H1 (cell line): ENCODE measurements around the gene SOHLH1.

Experiments
- CEBPB ChIP-seq: IDR thresholded peaks from 2 replicates; pipeline ENCODE4 v1.6.1; 2012; ENCODE audit warnings: low read depth, low read length
- CTCF ChIP-seq, 3 experiments: IDR thresholded peaks; 1 replicate in 2 of 3; 2 replicates in 1 of 3; pipeline versions ENCODE4 v1.5.1 to v1.6.1; 2011; ENCODE audit warnings: low read length in 3 of 3, mild to moderate bottlenecking in 3 of 3, inconsistent platforms in 2 of 3, low read depth in 1 of 3, moderate library complexity in 1 of 3; ENCODE audit not compliant: insufficient read depth in 1 of 3; ENCODE audit errors: control extremely low read depth in 1 of 3
- PHF8 ChIP-seq: fragments of 200-600 bp; sonication (generic); conservative IDR thresholded peaks from 2 replicates; pipeline ENCODE4 v1.7.1; 2012; ENCODE audit warnings: low read depth, mild to moderate bottlenecking, inconsistent platforms, low read length, moderate library complexity

DNA sequence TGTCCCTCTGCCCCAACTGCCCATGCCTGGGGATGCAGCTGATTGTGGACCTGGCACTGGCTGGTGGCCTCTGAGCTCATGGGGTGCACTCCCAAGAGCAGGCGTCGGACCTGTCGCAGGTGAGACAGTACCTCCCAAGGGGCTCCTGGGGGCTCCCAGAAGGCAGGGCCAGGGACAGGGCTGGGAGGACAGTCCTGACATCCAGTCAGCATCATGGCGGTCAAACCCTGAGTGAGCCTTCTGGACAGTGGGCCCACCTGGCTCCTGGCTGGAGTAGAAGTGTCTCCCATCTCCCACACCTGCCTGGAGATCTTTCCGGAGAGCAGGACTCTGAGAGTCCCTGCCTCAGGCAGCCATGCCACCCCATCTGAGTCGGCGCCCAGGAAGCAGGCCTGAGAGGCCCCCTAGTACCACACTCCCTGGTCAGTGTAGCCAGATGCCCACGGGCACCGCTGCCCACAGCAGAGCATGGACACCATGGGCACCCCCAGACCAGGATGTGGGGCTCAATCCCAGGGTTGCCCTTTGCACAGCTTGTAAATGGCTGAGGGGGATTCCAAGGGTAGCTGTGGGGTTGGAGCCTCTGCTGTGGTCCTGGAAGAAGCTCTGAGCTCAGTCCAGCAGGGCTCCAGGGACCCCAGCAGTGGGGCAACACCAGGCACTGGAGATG, 29.5 kb downstream of the SOHLH1 start:
- TF ChIP-seq PHF8 (no peak), CTCF (IDR thresholded peaks at IDR 0.05; ENCODE audit: control extremely low read depth in 1 of 3, insufficient read depth in 1 of 3, low read depth in 1 of 3, low read length in 3 of 3) (no peak), CEBPB (no peak)
